Measurements from ENCODE around the gene SEMA3A. TPM values are rescaled to one million over a fixed set of nuclear protein-coding genes. Genes with fewer than 3 reads are reported as not detected.

Gene SEMA3A
- total and polyA plus RNA-seq, 8 donors, result 0.05 to 0.79 (median 0.46) TPM

- DNase-seq (no peak), ATAC-seq (no peak), FAIRE-seq (no peak)
- H3K27me3 ChIP-seq, result no peaks in the 10 kb centered on the region
- no peaks in the 10 kb centered on the region for H3K9me3 ChIP-seq
- H3K36me3 ChIP-seq, result no peaks in the 10 kb centered on the region
- TF ChIP-seq, protein P1, sequence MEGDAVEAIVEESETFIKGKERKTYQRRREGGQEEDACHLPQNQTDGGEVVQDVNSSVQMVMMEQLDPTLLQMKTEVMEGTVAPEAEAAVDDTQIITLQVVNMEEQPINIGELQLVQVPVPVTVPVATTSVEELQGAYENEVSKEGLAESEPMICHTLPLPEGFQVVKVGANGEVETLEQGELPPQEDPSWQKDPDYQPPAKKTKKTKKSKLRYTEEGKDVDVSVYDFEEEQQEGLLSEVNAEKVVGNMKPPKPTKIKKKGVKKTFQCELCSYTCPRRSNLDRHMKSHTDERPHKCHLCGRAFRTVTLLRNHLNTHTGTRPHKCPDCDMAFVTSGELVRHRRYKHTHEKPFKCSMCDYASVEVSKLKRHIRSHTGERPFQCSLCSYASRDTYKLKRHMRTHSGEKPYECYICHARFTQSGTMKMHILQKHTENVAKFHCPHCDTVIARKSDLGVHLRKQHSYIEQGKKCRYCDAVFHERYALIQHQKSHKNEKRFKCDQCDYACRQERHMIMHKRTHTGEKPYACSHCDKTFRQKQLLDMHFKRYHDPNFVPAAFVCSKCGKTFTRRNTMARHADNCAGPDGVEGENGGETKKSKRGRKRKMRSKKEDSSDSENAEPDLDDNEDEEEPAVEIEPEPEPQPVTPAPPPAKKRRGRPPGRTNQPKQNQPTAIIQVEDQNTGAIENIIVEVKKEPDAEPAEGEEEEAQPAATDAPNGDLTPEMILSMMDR (IDR thresholded peaks at IDR 0.05), result no peak
- no peak overlapping the region for H3K4me3 ChIP-seq
- H3K27ac ChIP-seq, result no peak overlapping the region
- WGBS, 2 donors, result 30 to 43% methylated on average over 5 of the region's 5 CpGs
- no peaks in the 10 kb centered on the region for H3K4me1 ChIP-seq
- intact Hi-C loops (cut with DNase I), result no loop called here
Measured at GRCh38 chr7:84092207-84092606, 102.4 kb downstream of the SEMA3A start.

DNA sequence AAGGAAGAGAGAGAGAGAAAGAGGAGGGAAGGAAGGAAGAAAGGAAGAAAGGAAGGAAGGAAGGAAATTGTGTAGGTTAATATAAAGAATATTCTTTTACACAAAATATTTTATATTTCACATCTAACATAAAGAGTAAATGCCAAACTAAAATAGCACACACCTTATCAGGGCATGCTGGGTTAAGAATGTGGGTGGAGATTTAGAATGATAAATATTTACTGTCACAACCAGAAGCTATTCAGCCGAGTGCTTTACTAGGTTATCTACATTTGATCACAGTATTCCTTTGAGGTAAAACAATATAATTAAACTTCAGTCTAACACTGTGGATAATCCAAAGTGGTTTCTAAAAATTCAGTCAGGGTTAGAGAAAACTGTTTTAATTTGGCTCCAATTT lies 103.3 kb downstream of the SEMA3A start:
- ATAC-seq, result no peak
- 7 to 9% methylated on average over 1 of the region's 1 CpG for WGBS, 2 donors

GRCh38 chr7:84088802-84089201 lies 105.8 kb downstream of the SEMA3A start:
- TF ChIP-seq, protein P1 (IDR thresholded peaks at IDR 0.05), result no peak
- H3K9me3 ChIP-seq, result no peaks in the 10 kb centered on the region
- H3K36me3 ChIP-seq, result no peaks in the 10 kb centered on the region
- FAIRE-seq (no peak), DNase-seq (no peak), ATAC-seq (no peak)
- intact Hi-C loops (cut with DNase I), result no loop called here
- H3K4me1 ChIP-seq, result no peaks in the 10 kb centered on the region
- H3K27ac ChIP-seq, result no peak overlapping the region
- WGBS, 2 donors, result 37 to 38% methylated on average over 1 of the region's 1 CpG
- H3K27me3 ChIP-seq, result no peaks in the 10 kb centered on the region
- no peak overlapping the region for H3K4me3 ChIP-seq

More for the DNA sequence above, 103.3 kb downstream of the SEMA3A start:
- TF ChIP-seq, protein P1 (IDR thresholded peaks at IDR 0.05), result no peak
- FAIRE-seq (no peak), DNase-seq (no peak)
- intact Hi-C loops (cut with DNase I), result no loop called here
- Histone ChIP-seq H3K27ac (no peak overlapping the region), H3K36me3 (no peaks in the 10 kb centered on the region), H3K4me3 (no peak overlapping the region), H3K27me3 (no peaks in the 10 kb centered on the region), H3K4me1 (no peaks in the 10 kb centered on the region), H3K9me3 (no peaks in the 10 kb centered on the region)

GRCh38 chr7:84085998-84086397 lies 108.6 kb downstream of the SEMA3A start:
- FAIRE-seq (no peak), DNase-seq (no peak), ATAC-seq (no peak)
- TF ChIP-seq, protein P1 (IDR thresholded peaks at IDR 0.05), result no peak
- WGBS, 2 donors, result 67 to 73% methylated on average over 3 of the region's 3 CpGs
- H3K4me3 ChIP-seq, result no peak overlapping the region
- H3K9me3 ChIP-seq, result no peaks in the 10 kb centered on the region
- H3K36me3 ChIP-seq, result no peaks in the 10 kb centered on the region
- intact Hi-C loops (cut with DNase I), result no loop called here
- H3K4me1 ChIP-seq, result no peaks in the 10 kb centered on the region
- H3K27me3 ChIP-seq, result no peaks in the 10 kb centered on the region
- H3K27ac ChIP-seq, result no peak overlapping the region

GRCh38 chr7:84085147-84085546 lies 109.4 kb downstream of the SEMA3A start:
- Histone ChIP-seq H3K36me3 (no peaks in the 10 kb centered on the region), H3K4me3 (no peak overlapping the region), H3K27ac (no peak overlapping the region), H3K4me1 (no peaks in the 10 kb centered on the region), H3K9me3 (no peaks in the 10 kb centered on the region), H3K27me3 (no peaks in the 10 kb centered on the region)
- ATAC-seq (no peak), FAIRE-seq (no peak), DNase-seq (no peak)
- intact Hi-C loops (cut with DNase I), result no loop called here
- TF ChIP-seq, protein P1 (IDR thresholded peaks at IDR 0.05), result no peak
- WGBS, 2 donors, result 7 to 11% methylated on average over 1 of the region's 1 CpG

Measured in pancreas (tissue), 10 donors.